MM.1S (cell line): Measurements from ENCODE around the gene RTN4R.

Experiments
- CTCF ChIP-seq: fragments of 300-600 bp; sonication (generic); IDR thresholded peaks from 2 replicates; pipeline ENCODE4 v1.5.1; 2016; ENCODE audit warnings: antibody characterized with exemption, low read length, mixed read lengths
- EZH2 ChIP-seq: fragments of 300-600 bp; sonication (generic); optimal IDR thresholded peaks from 2 replicates; pipeline ENCODE3; 2017; ENCODE audit warnings: low read depth, mild to moderate bottlenecking, antibody characterized with exemption, low read length, mixed read lengths
- EZH2phosphoT487 ChIP-seq: fragments of 300-600 bp; sonication (generic); IDR thresholded peaks from 2 replicates; pipeline ENCODE4 v1.6.1; 2018; ENCODE audit warnings: antibody characterized with exemption, low read length

DNA sequence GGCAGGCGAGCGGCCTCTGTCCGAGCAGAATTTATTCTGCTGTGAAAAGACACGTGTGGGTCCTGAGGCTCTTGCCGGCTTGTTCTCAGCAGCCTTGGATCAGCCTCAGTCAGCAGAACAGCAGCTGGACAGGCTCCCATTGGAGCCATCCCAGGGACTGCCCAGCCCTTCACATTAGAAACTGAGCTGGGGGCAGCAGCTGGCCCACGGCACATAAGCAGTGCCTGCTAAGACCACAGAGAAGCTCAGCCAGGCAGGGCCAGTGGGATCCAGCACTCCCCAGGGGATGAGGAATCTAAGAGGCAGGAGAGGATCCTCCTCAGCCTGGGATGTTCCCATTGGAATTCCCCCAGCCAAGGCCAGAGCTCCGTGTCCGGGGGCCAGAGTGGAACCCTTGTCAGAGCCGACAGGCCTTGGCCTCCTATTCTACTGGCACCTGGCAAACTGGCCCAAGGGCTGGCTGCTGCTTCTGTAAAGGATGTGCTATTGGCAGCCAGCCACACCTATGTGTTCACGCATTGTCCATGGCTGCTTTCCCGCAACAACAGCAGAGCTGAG lies 18.2 kb downstream of the RTN4R start:
- TF ChIP-seq CTCF (no peak), EZH2phosphoT487 (no peak), EZH2 (no peak)
